Smooth muscle cell (in vitro differentiated cells): ENCODE measurements around the gene TBL3. TPM values are rescaled to one million over a fixed set of nuclear protein-coding genes. Genes with fewer than 3 reads are reported as not detected.

Experiments
- DNase-seq: peaks from one replicate; lab custom pipeline; 2025; ENCODE audit not compliant: unreplicated experiment; lab: John Stamatoyannopoulos, UW
- H2AFZ ChIP-seq: fragments of 200-600 bp; sonication (generic); 2 replicates; pipeline ENCODE4 v1.6.0; 2016; ENCODE audit warnings: antibody characterized with exemption, low read depth, mild to moderate bottlenecking
- H3F3A ChIP-seq: fragments of 200-600 bp; sonication (generic); 2 replicates; pipeline ENCODE4 v1.6.0; 2017; ENCODE audit warnings: antibody characterized with exemption, low read depth
- H3K27ac ChIP-seq: fragments of 200-600 bp; sonication (generic); 2 replicates; pipeline ENCODE4 v1.5.1; 2016; ENCODE audit warnings: low read depth, mild to moderate bottlenecking
- H3K27me3 ChIP-seq: fragments of 200-600 bp; sonication (generic); 2 replicates; pipeline ENCODE4 v1.6.1; 2016; ENCODE audit warnings: low read depth, mild to moderate bottlenecking
- H3K36me3 ChIP-seq: fragments of 200-600 bp; sonication (generic); 2 replicates; pipeline ENCODE4 v1.5.1; 2016; ENCODE audit warnings: low read depth
- H3K4me1 ChIP-seq: fragments of 200-600 bp; sonication (generic); 2 replicates; pipeline ENCODE4 v1.5.1; 2016; ENCODE audit warnings: low read depth
- H3K4me2 ChIP-seq: fragments of 200-600 bp; sonication (generic); 2 replicates; pipeline ENCODE4 v1.6.0; 2016; ENCODE audit warnings: mild to moderate bottlenecking
- H3K4me3 ChIP-seq: fragments of 200-600 bp; sonication (generic); 2 replicates; pipeline ENCODE4 v1.5.1; 2016; ENCODE audit warnings: mild to moderate bottlenecking
- H3K79me2 ChIP-seq: fragments of 200-600 bp; sonication (generic); 2 replicates; pipeline ENCODE4 v1.6.0; 2016; ENCODE audit warnings: low read depth, mild to moderate bottlenecking
- H3K9ac ChIP-seq: fragments of 200-600 bp; sonication (generic); 2 replicates; pipeline ENCODE4 v1.6.0; 2016; ENCODE audit warnings: low read depth
- H3K9me3 ChIP-seq: fragments of 200-600 bp; sonication (generic); replicated peaks from 2 replicates; pipeline ENCODE4 v1.5.1; 2016; ENCODE audit warnings: low read depth
- H4K20me1 ChIP-seq: fragments of 200-600 bp; sonication (generic); 2 replicates; pipeline ENCODE4 v1.6.0; 2016; ENCODE audit warnings: low read depth
- WGBS: methylation state at CpG from one replicate; pipeline ENCODE4 v1.1.7; 2016; ENCODE audit warnings: low lambda C conversion rate; 5-methylcytosine and 5-hydroxymethylcytosine counted together
- polyA plus RNA-seq: library from polyadenylated mRNA; unstranded; fragments of >200 nt; fragmentation: Nextera tagmentation; extraction: Ambion mirVana; gene quantifications from 2 replicates; pipeline ENCODE4 v1.2.1, GENCODE V29; 2016
- total RNA-seq: library from RNA; depleted of rRNA; stranded (reverse); fragments of >200 nt; gene quantifications from 2 replicates; pipeline ENCODE4 v1.2.3, GENCODE V29; 2014
- TF ChIP-seq, protein P1 (sequence below): fragments of 200-600 bp; sonication (generic); IDR thresholded peaks from 2 replicates; pipeline ENCODE4 v1.5.1; 2017; ENCODE audit warnings: borderline replicate concordance, mild to moderate bottlenecking, antibody characterized with exemption; ENCODE audit not compliant: insufficient read depth, poor library complexity, severe bottlenecking

The TBL3 gene
- total and polyA plus RNA-seq, 2 experiments from 2014 or later: 28.5 to 81.7 TPM

DNA sequence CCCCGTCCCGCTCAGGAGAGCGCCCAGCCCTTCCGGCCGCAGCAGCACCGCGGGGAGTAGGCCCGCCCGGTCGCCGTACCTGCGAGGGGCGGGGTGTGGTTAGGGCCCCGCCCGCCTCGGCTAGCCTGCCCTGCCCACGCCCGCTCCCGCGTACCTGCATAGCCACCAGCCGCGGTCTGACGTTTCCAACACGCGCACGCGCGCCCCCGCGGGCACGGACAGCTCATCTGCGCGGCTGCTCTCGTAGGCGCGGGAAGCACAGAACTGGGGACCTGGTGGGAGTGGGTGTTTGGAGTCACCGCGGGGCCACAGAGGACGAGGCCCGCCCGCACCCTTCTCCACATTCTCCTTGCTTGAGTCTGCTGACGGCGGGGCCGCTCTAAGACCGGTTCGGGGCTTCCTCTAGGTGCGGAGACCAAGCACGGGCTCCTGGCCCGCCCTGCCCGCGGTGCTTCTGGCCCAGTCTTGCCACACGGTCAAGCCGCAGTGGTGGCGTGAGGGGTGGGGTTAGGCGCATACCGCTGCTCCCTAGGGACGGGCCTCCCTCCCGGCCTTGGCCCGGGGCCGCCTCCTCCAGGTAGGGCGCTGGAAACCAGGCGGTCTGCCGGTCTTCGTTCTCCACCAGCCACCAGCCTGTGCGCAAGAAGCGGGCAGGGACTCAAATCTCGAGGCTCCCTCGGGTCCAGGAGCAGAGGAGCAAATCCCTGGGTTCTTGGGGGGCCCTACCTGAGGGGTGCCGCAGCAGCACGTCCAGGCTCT is 7.6 kb downstream of the TBL3 start:
- TF ChIP-seq, protein P1, sequence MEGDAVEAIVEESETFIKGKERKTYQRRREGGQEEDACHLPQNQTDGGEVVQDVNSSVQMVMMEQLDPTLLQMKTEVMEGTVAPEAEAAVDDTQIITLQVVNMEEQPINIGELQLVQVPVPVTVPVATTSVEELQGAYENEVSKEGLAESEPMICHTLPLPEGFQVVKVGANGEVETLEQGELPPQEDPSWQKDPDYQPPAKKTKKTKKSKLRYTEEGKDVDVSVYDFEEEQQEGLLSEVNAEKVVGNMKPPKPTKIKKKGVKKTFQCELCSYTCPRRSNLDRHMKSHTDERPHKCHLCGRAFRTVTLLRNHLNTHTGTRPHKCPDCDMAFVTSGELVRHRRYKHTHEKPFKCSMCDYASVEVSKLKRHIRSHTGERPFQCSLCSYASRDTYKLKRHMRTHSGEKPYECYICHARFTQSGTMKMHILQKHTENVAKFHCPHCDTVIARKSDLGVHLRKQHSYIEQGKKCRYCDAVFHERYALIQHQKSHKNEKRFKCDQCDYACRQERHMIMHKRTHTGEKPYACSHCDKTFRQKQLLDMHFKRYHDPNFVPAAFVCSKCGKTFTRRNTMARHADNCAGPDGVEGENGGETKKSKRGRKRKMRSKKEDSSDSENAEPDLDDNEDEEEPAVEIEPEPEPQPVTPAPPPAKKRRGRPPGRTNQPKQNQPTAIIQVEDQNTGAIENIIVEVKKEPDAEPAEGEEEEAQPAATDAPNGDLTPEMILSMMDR: no peak
- WGBS: 4% methylated on average over 42 of the region's 70 CpGs
- Histone ChIP-seq H3K9ac (no peak overlapping the region), H3K79me2 (no peaks in the 10 kb centered on the region), H3K27ac (no peak overlapping the region), H3K4me1 (peaks cover 19% of the 10 kb centered on the region), H4K20me1 (no peaks in the 10 kb centered on the region), H3K36me3 (no peaks in the 10 kb centered on the region), H3K4me3 (peak overlapping the region; percentile 30), H3K9me3 (no peaks in the 10 kb centered on the region), H3K27me3 (peaks cover 54% of the 10 kb centered on the region), H3K4me2 (peak overlapping the region; percentile 78), H3F3A (peaks cover 1% of the 10 kb centered on the region), H2AFZ (no peak overlapping the region)
- no peak for DNase-seq

DNA sequence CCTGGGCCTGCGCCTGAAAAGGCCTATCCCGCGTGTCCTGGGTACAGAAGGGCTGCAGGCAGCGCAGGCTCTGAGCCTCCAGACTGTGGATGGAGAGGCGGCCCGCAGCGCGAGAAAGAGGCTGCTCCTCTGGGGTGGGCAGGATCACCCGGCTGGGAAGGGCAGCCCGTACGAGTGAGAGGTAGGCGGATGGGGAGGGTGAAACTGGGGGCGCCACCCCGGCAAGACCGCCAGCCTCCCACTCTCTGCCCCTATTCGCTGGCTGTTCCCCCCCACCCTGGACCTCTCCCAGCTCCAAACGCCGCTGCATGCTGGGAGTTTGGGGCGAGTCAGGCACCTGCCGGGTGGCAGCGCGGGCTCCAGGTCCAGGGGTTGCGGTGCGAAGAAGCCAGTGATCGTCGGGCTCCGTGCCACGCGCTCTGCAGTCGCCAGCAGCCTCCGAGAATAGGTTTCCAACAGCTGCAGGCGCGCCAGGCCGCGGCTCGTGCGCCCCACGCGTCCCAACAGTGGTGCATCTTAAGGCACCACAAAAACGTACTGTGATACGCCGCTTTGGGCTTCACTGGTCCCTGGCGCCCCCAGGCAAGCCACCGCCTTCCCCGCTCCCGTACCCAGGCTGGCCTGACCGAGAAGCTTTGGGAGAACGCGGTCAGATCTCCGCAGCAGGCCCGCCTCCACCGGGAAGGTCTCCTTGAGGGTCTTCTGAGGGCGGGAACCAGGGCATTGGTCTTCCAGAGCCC is 8.3 kb downstream of the TBL3 start:
- Histone ChIP-seq H2AFZ (no peak overlapping the region), H4K20me1 (no peaks in the 10 kb centered on the region), H3K4me2 (peak overlapping the region; percentile 78), H3K79me2 (no peaks in the 10 kb centered on the region), H3K36me3 (no peaks in the 10 kb centered on the region), H3K27ac (no peak overlapping the region), H3K4me3 (no peak overlapping the region), H3K9me3 (no peaks in the 10 kb centered on the region), H3K4me1 (peaks cover 26% of the 10 kb centered on the region), H3K27me3 (peaks cover 54% of the 10 kb centered on the region), H3K9ac (no peak overlapping the region), H3F3A (peaks cover 7% of the 10 kb centered on the region)
- WGBS: 15% methylated on average over 52 of the region's 53 CpGs
- DNase-seq: no peak
- TF ChIP-seq, protein P1: no peak

DNA sequence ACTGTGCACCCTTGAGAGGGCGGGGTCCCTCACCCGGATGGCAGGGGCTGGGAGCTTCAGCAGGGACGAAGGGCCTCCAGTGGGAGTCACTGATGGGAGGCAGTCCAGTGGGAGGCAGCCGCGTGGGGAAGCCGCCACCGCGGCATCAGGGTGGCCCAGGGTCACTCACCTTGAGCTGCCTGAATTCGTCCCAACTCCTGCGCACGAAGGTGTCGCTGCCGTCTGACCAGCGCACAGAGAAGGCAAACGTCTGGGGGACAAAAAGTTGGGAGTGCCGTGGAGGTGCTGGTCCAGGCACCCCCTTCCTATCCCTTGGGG is 8.9 kb downstream of the TBL3 start:
- 49% methylated on average over 13 of the region's 16 CpGs for WGBS
- peaks cover 7% of the 10 kb centered on the region for H3F3A ChIP-seq
- no peaks in the 10 kb centered on the region for H3K9me3 ChIP-seq
- no peak overlapping the region for H3K4me3 ChIP-seq
- H4K20me1 ChIP-seq: no peaks in the 10 kb centered on the region
- H3K27ac ChIP-seq: no peak overlapping the region
- DNase-seq: no peak
- H3K4me1 ChIP-seq: peaks cover 28% of the 10 kb centered on the region
- no peak overlapping the region for H3K4me2 ChIP-seq
- no peaks in the 10 kb centered on the region for H3K79me2 ChIP-seq
- no peak overlapping the region for H3K9ac ChIP-seq
- TF ChIP-seq, protein P1: no peak
- H2AFZ ChIP-seq: no peak overlapping the region
- no peaks in the 10 kb centered on the region for H3K36me3 ChIP-seq
- H3K27me3 ChIP-seq: peaks cover 54% of the 10 kb centered on the region
